Stomach (tissue), 9 donors: Measurements from ENCODE around the gene SNRPB2. TPM values are rescaled to one million over a fixed set of nuclear protein-coding genes. Genes with fewer than 3 reads are reported as not detected.
A peak's percentile ranks its signal among the peaks of the same experiment; 100 is the strongest.

Source experiments
- DNase-seq, 2 donors: peaks; one replicate each; pipeline versions ENCODE4 v3.0.0 to v3.0.0-alpha.2; 2013 to 2019
- H3K27ac ChIP-seq, 5 donors: fragments of 200-600 bp in 4 of 5; sonication (generic) in 4 of 5; one replicate each; pipeline ENCODE4 v1.5.1; 2013 to 2019; ENCODE audit warnings: mild to moderate bottlenecking in 1 of 5, moderate library complexity in 1 of 5
- H3K27me3 ChIP-seq, 3 donors: fragments of 200-600 bp; sonication (generic); one replicate each; pipeline ENCODE4 v1.5.1; 2017 to 2019; ENCODE audit warnings: mixed run types in 1 of 3
- H3K36me3 ChIP-seq, 4 donors: fragments of 200-600 bp; sonication (generic); 1 replicate in 3 of 4; 2 replicates in 1 of 4; pipeline ENCODE4 v1.5.1; 2016 to 2019
- H3K4me1 ChIP-seq, 4 donors: fragments of 200-600 bp; sonication (generic); one replicate each; pipeline ENCODE4 v1.5.1; 2016 to 2019
- H3K4me3 ChIP-seq, 4 donors: fragments of 200-600 bp; sonication (generic) in 3 of 4; one replicate each; pipeline ENCODE4 v1.5.1; 2016 to 2019; ENCODE audit warnings: mild to moderate bottlenecking in 1 of 4
- H3K9me3 ChIP-seq, 4 donors: fragments of 200-600 bp; sonication (generic); one replicate each; pipeline ENCODE4 v1.5.1; 2016 to 2019
- EP300 ChIP-seq: sonication (generic); formaldehyde crosslinking; IDR thresholded peaks from one replicate; pipeline ENCODE4 v1.6.1; 2017; ENCODE audit warnings: antibody characterized with exemption
- POLR2A ChIP-seq, 4 donors: fragments of 450-650 bp; IDR thresholded peaks; one replicate each; pipeline ENCODE4 v1.6.1; 2016; ENCODE audit warnings: antibody characterized with exemption in 4 of 4, control low read depth in 2 of 4, mild to moderate bottlenecking in 1 of 4, moderate library complexity in 1 of 4
- POLR2AphosphoS5 ChIP-seq, 3 donors: sonication (generic); formaldehyde crosslinking; IDR thresholded peaks; one replicate each; pipeline ENCODE4 v1.6.1; 2016; ENCODE audit warnings: antibody characterized with exemption in 3 of 3
- WGBS, 5 donors: extraction: QIAGEN DNeasy Blood & Tissue Kit in 3 of 5; methylation state at CpG; one replicate each; pipeline versions ENCODE4 v1.1.5 to v1.1.7; 2013 to 2018; 5-methylcytosine and 5-hydroxymethylcytosine counted together
- intact Hi-C: fragments of 100-400 bp; cut with DNase I; formaldehyde crosslinking; loops from one replicate; pipeline ENCODE4 v1.15.1; 2023; ENCODE audit warnings: low total_unique reads
- polyA plus RNA-seq, 3 donors: library from polyadenylated mRNA; stranded (reverse); fragments of 200-250 nt; gene quantifications; one replicate each; pipeline ENCODE4 v1.2.3, GENCODE V29; 2013
- total RNA-seq, 5 donors: library from RNA; depleted of rRNA; stranded (reverse); fragments of >200 nt; gene quantifications; one replicate each; pipeline versions ENCODE4 v1.1.0 to v1.2.3, GENCODE V29; 2014 to 2016
- TF ChIP-seq, protein P1 (sequence below), 7 experiments: fragments of 450-650 bp in 4 of 7; fragments of 200-600 bp in 3 of 7; sonication (generic) in 3 of 7; IDR thresholded peaks; one replicate each; pipeline ENCODE4 v1.5.1; 2016 to 2019; ENCODE audit warnings: antibody characterized with exemption in 7 of 7, control low read depth in 2 of 7, mild to moderate bottlenecking in 1 of 7
- donor health status: healthy with polysubstance abuse.
- donor health status: Bipolar disorder and iron deficiency.
- donor health status: healthy.

The SNRPB2 gene
- total and polyA plus RNA-seq, 8 donors: 2.6 to 67.4 (median 44.4) TPM; not detected in 1

DNA sequence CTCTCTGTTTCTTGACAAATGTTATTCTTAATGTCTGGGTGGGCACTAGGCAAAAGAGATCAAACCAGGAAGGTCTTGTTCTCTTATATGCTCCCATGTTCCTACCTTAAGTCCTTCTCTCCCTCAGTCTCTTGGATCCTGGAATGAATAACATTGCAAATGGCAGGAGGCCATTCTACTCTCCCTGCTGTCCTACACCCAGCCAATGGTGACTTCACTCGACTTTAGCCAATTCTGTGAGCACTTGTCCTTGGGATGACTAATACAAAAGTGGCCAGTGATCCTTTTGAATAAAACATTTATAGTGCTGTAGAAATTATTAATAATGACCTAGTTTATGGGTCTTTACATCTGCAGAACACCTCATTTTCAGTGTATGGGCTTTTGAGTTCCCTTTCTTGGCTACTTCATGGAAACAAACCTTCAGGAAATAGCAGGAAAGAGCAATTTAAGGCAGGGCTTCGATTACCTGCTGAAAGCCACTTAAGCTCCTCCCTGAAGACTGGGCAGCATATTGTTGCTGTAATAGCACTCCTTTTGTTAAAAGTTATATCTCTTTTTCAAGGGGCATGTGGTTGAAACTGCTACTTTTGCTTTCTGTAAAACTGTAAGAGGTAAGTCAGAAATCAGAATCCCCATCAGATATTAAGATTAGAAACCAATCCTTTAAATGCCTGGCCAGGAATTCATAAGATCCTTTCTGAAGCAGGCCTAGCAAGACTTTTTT, 28.8 kb downstream of the SNRPB2 start:
- H3K9me3 ChIP-seq: no peaks in the 10 kb centered on the region
- H3K27me3 ChIP-seq: peaks cover 0 to 2% (median 0%) of the 10 kb centered on the region in 3 donors
- H3K27ac ChIP-seq: no peak overlapping the region
- H3K4me3 ChIP-seq: no peak overlapping the region
- TF ChIP-seq POLR2A (IDR thresholded peaks at IDR 0.05): no peak
- TF ChIP-seq POLR2AphosphoS5 (IDR thresholded peaks at IDR 0.05): no peak
- no peak for TF ChIP-seq EP300
- TF ChIP-seq, protein P1, sequence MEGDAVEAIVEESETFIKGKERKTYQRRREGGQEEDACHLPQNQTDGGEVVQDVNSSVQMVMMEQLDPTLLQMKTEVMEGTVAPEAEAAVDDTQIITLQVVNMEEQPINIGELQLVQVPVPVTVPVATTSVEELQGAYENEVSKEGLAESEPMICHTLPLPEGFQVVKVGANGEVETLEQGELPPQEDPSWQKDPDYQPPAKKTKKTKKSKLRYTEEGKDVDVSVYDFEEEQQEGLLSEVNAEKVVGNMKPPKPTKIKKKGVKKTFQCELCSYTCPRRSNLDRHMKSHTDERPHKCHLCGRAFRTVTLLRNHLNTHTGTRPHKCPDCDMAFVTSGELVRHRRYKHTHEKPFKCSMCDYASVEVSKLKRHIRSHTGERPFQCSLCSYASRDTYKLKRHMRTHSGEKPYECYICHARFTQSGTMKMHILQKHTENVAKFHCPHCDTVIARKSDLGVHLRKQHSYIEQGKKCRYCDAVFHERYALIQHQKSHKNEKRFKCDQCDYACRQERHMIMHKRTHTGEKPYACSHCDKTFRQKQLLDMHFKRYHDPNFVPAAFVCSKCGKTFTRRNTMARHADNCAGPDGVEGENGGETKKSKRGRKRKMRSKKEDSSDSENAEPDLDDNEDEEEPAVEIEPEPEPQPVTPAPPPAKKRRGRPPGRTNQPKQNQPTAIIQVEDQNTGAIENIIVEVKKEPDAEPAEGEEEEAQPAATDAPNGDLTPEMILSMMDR (IDR thresholded peaks at IDR 0.05): no peak
- DNase-seq: no peak
- H3K4me1 ChIP-seq: peaks cover 0 to 10% (median 3%) of the 10 kb centered on the region in 4 donors
- 55 to 62% (median 59%) methylated on average over 2 of the region's 2 CpGs for WGBS, 5 donors
- H3K36me3 ChIP-seq: no peaks in the 10 kb centered on the region
- intact Hi-C loops: loop anchor here (10.0 kb wide), 1 partner anchor 244 kb away; no protein-coding TSS in a partner anchor

DNA sequence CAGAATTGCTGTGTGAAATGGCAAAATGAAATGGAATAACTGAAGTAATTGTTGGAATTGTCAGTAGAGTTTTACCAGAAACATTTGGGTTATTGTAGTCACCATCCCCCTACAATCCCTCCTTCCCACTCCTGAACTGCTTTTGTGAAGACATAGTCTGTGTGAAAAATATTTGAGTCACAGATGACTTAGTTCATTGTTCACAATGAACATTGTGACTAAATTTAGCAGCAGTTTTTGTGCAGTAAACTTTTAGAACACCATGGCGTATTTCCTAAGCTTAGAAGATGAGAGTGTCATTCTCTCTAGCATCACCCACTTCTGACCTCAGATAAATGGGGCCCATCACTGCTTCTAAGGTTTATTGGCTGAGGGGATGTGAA, 29.3 kb downstream of the SNRPB2 start:
- WGBS, 5 donors: 53 to 92% (median 86%) methylated on average over 1 of the region's 1 CpG
- TF ChIP-seq EP300 (no peak), POLR2AphosphoS5 (IDR thresholded peaks at IDR 0.05) (no peak), POLR2A (IDR thresholded peaks at IDR 0.05) (no peak)
- TF ChIP-seq, protein P1 (IDR thresholded peaks at IDR 0.05): no peak
- intact Hi-C loops: loop anchor here (10.0 kb wide), 1 partner anchor 244 kb away; no protein-coding TSS in a partner anchor

DNA sequence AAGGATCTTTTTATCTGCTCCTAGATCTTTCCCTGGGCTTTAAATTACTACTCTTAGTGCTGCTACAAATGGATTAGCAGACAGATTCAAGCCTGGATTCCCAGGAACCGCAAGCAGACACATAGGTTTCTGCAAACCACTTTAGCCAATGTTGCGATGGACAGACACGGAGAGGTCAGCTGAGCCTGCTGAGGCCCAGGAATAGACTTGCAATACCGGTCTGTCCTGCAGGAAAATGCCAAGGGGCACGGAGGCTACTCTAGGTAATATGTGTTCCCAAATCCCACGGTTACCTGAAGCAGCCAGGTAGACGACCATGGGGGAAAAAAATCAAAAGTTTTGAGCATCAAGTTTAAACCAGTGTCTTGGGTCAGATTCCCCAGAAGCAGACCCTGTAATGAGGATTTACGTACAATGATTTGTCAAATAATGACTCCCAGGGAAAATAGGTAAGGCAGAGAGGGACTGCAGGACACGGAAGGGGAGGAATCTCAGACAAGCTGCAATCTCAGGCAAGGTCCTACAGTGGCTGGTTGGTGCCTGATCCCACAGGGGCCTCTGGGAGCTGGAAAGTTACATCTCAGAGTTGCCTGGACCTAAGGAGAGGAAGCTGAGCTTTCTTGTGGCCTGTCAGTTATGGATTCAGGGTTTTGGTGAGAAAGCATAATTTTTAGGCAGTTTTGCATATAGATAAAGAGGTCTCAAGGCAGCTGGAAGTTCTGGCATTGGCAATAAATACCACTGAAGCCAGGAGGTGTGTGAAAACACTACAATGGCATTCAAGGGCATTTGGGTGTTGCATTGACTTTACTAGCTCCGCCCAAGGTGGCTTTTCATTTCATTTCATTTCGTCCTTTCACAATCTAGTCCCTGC, 30.8 kb downstream of the SNRPB2 start:
- peak overlapping the region in 3 of 5 donors; percentile 17 to 76 (median 58) for H3K27ac ChIP-seq
- intact Hi-C loops: no loop called here
- WGBS, 5 donors: 27 to 45% (median 33%) methylated on average over 11 of the region's 11 CpGs
- H3K4me1 ChIP-seq: peaks cover 0 to 10% (median 3%) of the 10 kb centered on the region in 4 donors
- H3K9me3 ChIP-seq: no peaks in the 10 kb centered on the region
- peak overlapping the region in 1 of 4 donors; percentile 17 for H3K4me3 ChIP-seq
- peak; percentile 56 to 76 for DNase-seq
- TF ChIP-seq POLR2A (IDR thresholded peaks at IDR 0.05) (no peak), POLR2AphosphoS5 (IDR thresholded peaks at IDR 0.05) (no peak), EP300 (no peak)
- TF ChIP-seq, protein P1 (IDR thresholded peaks at IDR 0.05): no peak
- H3K27me3 ChIP-seq: peaks cover 0 to 3% (median 2%) of the 10 kb centered on the region in 3 donors
- no peaks in the 10 kb centered on the region for H3K36me3 ChIP-seq

More for the DNA sequence above, 29.3 kb downstream of the SNRPB2 start:
- H3K9me3 ChIP-seq: no peaks in the 10 kb centered on the region
- peaks cover 0 to 3% (median 0%) of the 10 kb centered on the region in 3 donors for H3K27me3 ChIP-seq
- H3K4me1 ChIP-seq: peaks cover 0 to 10% (median 3%) of the 10 kb centered on the region in 4 donors
- DNase-seq: peak in 1 of 2 donors; percentile 26
- no peak overlapping the region for H3K27ac ChIP-seq
- H3K36me3 ChIP-seq: no peaks in the 10 kb centered on the region
- H3K4me3 ChIP-seq: no peak overlapping the region

DNA sequence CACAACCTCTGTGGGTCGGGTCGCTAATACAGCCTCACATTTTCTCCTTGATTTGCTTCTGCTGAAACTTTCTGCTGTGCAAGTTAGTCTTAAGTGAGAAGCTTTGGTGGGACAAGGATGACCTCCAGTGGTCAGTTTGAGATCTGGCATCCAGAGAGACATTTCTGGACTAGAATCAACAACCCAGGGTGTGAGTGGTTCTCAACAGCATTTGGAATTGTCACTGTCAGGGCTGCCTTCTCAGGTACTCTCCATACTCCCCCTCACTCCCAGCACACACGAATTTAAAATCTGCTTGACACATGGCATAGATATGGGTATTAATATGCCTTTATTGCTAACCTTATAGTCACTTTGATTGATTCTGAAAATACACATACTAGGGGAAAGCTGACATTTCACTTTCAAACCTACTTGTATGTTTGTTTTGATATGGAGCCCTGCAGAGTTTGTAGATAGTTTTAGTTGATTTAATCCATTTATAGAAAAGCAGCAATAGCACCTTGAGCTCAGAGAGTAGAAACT, 31.5 kb downstream of the SNRPB2 start:
- Histone ChIP-seq H3K27ac (peak overlapping the region in 3 of 5 donors; percentile 17 to 76 (median 58)), H3K27me3 (peaks cover 0 to 4% (median 3%) of the 10 kb centered on the region in 3 donors), H3K4me3 (peak overlapping the region in 1 of 4 donors; percentile 17), H3K4me1 (peaks cover 0 to 10% (median 3%) of the 10 kb centered on the region in 4 donors), H3K36me3 (no peaks in the 10 kb centered on the region), H3K9me3 (no peaks in the 10 kb centered on the region)
- 0 to 1% (median 1%) methylated on average over 3 of the region's 3 CpGs for WGBS, 5 donors
- intact Hi-C loops: no loop called here
- TF ChIP-seq POLR2AphosphoS5 (IDR thresholded peaks at IDR 0.05) (no peak), POLR2A (IDR thresholded peaks at IDR 0.05) (no peak), EP300 (no peak)
- TF ChIP-seq, protein P1 (IDR thresholded peaks at IDR 0.05): peak in 5 of 7 experiments; percentile 53 to 74 (median 68)
- peak; percentile 45 to 92 for DNase-seq
